ENCODE data around the gene TRIP11.
A peak's percentile ranks its signal among the peaks of the same experiment; 100 is the strongest.

Gene TRIP11

DNA sequence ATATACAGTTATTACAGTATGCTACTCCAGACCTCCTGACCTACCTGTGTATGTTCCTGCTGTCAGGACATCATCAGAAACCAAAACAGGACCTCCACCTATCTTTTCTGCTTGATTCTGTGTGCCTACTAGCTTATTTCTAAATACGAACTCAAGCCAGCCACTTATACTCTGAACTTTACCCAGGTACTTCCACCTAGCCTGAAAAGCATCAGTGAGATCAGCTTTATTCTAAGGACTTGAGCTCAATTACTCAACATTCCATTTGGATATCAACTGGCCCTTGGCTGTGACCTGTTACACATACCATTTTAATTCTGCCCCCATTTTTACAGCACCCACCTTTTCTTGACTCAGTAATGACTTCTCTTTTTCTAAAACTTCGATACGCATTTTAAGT lies 29.2 kb downstream of the TRIP11 start:
- no peak for DNase-seq (ENCODE audit: low read depth)

DNA sequence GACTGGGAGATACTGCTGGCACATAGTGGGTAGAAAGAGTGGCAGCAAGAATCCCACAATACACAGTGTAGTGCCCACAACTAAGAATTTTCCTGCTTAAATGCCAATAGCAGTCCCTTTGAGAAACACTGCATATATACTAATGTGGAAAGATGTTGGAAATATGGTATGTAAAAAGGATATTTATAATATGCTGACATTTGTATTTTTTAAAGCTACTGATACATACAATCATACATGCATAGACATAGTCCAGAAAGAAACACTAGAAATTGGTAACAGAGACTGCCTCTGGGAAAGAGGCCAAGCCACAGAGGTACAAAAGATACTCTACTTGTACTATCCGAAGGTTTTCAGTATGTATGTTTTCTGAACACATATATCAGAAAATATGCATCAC lies 30.3 kb downstream of the TRIP11 start:
- DNase-seq (ENCODE audit: low read depth) = no peak

DNA sequence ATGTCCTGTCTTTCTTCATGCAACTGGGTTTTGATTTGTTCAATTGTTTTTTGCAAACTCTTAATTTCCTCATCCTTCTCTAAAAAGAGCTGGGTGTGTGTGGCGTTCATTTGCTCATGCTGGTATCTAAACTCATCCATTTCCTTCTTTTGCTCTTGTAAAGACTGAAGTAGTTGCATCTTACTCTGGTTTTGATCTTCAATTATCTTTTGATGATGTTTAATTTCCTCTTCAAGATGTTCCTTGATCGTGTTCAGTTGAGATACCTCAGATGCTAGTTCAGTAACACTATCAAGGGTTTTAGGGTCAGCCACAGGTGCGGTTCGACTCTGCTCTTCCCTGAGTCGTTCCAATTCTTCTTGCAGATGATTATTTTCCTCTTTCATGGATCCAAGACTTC lies 34.8 kb downstream of the TRIP11 start:
- DNase-seq (ENCODE audit: low read depth) = no peak

DNA sequence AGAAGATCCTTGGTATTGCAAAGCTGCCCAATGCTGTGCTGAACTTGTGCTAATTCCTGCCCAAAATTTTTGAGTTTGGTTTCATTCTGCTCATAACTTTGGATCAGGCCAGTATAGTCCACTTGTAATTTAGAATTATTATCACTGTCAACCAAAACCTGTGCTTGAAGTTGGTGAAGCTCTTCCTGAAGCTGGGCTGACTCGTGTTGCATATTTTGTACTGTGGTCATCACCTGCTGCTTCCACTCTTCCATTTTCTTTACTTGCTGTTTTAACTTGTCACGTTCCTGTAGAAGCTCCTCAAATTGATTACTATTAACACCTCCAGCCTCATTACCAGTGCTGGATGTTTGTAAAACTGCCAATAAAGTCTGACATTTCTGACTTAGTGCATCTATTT lies 35.8 kb downstream of the TRIP11 start:
- peak; percentile 53 for DNase-seq (ENCODE audit: low read depth)

DNA sequence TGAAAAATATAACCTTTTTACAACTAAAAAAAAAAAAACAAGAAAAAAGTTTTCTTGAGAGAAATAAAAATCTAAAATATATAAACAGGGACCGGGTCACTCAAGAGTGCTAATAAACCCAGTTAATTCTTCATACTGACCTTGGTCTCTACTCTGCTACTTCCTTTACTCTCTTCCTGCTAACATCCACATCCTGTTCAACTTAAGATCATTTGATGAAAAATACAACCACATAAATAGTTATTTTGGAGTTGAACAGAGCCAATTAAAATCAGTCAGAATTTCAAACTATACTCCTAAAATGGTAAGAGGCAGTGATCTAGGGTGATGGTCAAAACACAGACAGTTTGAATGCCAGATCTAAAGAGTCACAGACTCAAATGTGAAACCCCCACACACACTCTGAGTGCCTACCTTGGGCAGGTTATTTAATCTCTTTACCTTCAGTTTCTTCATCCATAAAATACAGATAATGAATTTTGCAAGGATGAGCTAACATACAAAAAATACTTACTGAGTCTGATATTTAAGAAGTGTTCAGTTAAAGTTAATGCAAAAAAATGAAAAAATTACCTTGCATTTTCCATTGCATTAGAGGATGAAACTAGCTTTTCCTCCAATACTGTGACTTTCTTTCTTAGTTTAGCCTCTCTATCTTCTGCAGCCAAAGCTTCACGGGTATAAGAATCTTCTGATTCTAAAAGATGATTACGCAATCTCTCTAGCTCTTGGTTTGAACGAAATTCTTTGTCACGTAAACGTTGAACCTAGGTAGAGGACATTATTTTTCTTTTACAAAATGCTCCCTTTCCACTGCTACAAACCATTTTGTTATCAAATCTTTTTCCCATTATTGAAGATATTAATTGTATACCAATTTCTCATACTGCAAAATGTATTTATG lies 40.9 kb downstream of the TRIP11 start:
- DNase-seq (ENCODE audit: low read depth) = no peak

DNA sequence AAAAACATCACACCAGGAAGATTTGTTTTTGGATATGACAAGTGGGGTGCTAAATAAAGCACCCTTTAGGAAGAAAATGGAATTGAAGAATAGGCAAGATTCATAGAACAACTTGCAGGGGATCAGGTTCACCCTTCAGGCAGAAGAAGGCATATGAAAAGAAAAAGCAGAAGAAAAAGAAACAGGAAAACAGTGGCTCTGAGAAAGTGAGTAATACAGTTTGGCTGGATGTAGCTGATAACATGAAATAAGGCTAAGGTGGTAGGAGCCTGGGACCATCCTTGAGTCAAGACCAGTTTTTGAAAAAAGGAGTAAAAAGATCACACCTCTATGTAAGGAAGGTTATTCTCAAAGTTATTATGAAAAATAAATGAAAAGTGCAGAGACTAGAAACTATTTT lies 42.4 kb downstream of the TRIP11 start:
- peak; percentile 33 for DNase-seq (ENCODE audit: low read depth)

DNA sequence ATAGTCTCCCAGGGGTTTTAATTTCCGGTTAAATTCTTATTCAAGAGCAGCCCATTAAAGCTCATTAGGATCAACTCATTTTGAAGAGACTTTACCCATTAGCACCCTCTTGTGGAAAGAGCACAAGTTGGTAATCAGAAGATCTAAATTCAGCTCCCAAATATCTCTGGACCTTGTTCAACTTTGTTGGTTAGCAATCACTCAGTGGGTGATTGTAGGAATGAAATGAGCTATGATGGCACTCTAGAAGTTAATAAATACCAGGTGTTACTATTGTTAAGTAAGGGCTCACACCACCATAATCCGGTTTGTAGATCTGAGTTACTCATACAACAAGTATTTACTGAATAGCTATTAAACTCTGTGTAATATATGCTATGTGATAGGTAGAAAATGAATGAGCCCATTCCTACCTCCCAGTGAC lies 42.9 kb downstream of the TRIP11 start:
- DNase-seq (ENCODE audit: low read depth) = peak; percentile 76

DNA sequence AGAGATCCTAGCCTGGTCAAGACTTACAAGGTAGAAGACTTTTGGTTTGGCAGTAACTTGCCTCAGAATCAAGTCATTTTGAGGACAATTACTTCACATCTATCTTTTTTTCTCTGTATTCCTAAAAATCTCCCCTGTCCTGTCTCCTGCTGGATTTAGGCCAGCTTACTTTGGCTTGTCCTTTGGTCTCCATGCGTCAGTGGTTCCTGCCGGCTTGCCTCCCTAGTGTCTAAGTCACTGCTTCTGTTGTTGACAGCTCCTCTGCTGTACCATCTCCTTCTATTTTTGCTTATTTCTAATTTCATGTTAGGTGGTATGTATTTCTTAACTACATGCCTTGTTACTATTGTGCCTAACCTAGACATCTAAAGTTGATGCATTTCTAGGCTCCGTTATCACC lies 52.7 kb downstream of the TRIP11 start:
- no peak for DNase-seq (ENCODE audit: low read depth)

DNA sequence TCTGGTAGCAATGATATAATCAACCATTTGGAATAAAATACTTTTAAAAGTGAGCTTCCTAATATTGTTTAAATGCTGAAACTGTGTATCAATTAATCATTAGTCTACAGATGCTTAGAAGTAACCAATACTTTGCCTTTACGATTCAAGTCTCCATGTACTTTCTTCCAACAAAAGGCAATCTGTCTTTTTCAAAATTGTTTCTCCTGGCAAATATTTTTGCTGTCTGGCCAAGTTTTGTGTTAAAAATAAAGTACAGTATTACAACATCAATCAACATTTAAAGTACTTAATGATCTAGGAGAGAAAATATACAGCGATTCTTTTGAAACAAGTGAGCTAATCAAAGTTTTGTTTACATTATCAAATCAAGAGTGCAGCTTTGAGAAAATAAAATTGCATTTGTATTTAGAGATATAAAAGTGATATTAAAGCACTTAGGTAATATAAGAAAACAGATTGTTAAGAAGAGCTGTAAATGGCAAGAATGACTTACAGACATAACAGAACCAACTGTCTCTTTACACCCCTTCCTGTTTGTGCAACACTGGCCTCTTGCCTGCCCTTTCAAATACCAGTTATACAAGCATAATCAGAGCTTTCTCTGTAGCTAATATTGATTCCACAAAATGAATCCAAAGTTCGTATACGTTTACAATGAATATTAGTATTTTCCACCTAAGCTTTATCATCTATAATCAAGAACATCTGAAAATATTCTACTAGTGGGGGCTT lies 54.2 kb downstream of the TRIP11 start:
- peak; percentile 17 for DNase-seq (ENCODE audit: low read depth)

DNA sequence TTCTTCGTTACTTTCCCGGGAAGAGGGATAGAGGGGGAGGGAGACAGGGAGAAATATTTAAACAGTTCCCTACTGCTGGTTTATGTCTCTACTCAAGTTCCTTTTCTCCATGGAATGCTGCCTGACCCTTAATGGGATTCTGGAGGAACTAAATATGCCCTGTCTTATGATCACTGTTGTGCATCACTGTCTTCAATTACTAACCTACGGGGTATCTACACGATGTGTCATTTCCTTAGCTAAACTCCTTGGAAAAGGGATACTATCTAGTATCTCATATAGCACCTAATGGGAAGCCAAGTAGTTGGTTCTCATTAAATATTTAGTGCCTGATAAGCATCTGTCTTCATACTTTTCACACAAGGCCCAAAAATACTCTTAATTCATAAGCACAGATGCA lies 54.9 kb downstream of the TRIP11 start:
- peak; percentile 85 for DNase-seq (ENCODE audit: low read depth)

DNA sequence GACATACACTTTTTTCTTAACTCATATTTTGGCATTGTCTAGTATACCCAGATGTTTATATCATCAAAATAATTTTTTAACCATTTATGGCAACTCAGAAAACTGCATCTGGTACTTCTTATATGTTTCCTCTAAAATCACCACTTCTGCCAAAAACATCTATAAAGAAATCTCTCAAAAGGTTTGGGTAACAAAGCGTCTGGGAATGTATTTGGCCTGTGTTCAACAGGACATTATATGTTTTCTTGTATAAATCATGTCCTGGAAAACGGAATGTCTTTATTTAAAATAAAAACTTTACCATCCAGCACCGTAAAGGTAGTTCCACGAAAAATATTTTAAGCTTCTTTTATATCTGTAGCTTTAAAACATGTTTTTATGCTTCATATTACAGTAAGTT lies 56.3 kb downstream of the TRIP11 start:
- no peak for DNase-seq (ENCODE audit: low read depth)

DNA sequence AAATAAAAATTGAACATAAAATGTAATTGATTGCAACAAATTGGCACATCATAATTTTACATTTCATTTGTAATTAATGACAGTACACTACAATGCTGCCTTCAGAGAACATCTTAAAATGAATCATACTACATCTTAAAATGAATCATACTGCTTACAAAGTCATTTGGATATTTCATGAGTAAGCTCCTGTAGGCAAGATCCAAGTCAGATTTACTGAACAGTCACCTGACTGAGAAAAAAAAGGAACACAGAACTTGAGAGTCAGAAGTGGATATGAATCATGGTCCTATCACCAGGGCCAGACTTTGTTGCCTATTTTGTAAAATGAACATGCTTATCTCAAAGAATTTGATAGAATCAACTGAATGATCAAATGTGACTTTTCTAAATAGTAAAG lies 59.7 kb downstream of the TRIP11 start:
- peak; percentile 98 for DNase-seq (ENCODE audit: low read depth)

DNA sequence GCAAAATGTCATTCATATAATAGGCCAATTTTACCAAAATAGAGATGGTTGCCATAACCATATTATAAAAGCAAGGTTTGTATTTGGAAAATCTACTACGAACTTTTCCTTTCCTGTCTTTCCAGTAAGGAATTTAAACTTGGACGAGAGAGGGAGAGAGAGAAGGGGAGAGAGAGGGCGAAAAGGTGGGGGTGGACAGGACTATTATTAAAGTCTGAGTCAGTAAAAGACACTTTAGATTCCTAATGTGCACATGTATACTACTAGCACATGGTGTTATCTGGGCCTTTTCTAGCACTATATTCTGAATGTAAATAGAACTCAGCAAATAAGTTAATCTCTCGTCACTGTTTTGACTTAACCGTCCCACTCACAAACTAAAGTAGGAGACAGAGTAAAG lies 62.0 kb downstream of the TRIP11 start:
- no peak for DNase-seq (ENCODE audit: low read depth)

DNA sequence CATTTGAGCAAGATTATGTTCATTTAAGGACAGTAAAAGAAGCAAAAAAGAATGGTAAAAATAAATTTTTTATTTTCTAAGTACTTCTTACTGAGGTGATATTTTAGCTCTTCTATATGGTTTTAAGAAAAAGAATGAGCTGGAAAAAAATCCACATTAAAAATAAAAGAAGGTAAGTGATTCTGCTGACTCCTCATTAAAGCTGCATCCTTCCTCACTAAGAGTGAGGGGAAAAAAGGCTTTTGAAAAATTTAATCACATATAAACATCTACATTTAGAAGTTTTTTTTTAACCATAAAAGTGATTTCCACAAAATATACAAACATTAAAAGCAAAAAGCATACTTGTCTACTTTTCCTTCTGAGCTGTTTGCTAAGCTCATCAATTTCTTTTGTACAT lies 64.1 kb downstream of the TRIP11 start:
- DNase-seq (ENCODE audit: low read depth) = no peak

DNA sequence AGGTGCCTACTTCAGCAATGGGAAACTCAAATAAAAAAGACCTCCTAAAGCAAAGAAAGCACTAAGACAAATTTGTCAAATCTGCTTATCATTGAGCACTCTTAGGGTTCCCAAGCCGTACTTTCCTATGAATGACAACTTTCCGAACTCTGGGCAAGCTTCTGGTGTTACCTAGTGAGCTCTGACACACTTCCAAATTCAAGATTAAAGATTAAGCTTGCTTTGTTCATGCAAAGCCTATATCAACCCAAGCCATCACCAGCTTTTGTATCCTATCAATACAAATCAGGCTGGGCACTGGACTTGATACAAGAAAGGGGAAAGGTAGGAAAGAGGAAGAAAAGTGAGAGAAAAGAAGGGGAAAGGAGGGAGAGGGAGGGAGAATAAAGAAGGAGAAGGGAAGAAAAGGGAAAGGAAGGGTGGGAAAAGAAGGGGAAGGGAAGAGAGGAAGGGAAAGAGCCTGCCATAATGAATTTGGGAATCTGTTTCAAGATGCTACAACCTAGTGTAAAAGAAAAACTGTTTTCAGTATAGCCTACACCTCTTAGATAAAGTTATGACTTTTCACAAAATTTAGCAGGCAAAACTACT lies 68.6 kb downstream of the TRIP11 start:
- no peak for DNase-seq (ENCODE audit: low read depth)

DNA sequence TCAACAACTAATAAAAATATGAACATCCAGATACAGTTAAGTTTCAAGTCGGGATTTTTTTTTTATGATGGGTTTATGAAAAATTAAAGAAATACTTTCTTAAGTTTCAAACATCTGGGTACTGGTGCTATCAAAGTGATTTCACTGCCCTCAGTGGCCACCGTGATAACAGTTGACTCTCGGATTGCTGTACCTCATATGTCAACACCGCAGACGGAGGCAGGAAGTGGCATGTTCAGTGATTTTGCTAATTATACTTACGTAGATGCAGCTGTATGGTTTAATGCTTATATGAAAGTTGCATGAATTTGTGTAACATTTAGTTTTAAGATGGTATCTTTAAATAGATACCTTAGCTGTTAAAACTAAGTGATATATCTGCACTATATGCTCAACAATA lies 71.6 kb downstream of the TRIP11 start:
- DNase-seq (ENCODE audit: low read depth) = no peak

DNA sequence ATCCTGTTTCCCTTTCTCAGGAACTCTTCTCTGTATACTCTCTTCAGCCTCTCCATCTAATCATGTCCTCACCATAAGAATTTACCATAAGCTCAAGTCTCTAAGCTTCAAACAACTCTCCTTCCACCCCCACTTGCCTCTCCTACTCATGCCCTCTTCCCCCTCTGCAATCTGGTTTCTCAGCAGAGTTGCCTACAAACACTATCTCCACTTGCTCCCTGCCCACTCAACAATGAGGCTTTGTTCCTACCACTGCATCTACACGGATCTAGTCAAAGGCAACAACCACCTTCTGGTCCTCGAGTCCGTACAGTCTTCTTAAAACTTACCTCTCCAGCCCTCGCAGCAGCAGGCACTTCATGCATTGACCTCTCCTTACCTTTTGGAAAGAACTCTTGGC lies 75.1 kb downstream of the TRIP11 start:
- DNase-seq (ENCODE audit: low read depth) = no peak

DNA sequence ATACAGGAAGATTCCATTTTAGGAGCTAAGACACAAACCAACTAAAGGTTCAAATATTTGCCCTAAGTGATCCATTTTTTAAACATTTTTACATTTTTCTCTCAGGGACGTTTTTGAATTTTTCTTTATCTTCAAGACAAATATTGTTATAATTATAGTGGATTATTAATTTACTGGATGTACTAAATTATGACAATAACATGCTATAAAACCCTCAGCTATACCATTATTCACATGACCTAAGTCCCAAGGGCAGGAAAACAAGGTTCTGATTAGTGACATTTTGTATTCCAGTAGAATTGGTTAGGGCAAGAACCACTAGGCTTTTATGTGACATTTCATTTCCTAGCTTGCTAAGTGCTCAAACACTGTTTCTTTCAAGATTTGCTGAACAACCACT lies 75.8 kb downstream of the TRIP11 start:
- no peak for DNase-seq (ENCODE audit: low read depth)

DNA sequence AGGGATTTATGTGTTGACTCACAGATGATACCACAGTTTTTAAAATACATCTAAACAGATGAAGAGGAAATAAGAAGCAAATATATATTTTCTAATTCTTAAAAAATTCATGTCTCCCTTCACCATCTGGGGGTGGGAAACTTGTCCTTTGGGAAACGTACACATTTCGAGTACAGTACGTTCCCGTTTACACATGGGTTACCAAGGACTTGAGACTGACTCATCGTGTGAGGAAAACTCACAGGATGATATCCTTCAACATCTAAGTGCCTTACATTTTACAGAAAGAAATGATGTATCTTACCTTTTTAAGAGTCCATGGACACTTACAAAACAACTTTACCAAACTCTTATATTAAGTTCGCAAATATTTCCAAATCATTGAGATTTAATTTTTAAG lies 76.4 kb downstream of the TRIP11 start:
- peak; percentile 9 for DNase-seq (ENCODE audit: low read depth)

DNA sequence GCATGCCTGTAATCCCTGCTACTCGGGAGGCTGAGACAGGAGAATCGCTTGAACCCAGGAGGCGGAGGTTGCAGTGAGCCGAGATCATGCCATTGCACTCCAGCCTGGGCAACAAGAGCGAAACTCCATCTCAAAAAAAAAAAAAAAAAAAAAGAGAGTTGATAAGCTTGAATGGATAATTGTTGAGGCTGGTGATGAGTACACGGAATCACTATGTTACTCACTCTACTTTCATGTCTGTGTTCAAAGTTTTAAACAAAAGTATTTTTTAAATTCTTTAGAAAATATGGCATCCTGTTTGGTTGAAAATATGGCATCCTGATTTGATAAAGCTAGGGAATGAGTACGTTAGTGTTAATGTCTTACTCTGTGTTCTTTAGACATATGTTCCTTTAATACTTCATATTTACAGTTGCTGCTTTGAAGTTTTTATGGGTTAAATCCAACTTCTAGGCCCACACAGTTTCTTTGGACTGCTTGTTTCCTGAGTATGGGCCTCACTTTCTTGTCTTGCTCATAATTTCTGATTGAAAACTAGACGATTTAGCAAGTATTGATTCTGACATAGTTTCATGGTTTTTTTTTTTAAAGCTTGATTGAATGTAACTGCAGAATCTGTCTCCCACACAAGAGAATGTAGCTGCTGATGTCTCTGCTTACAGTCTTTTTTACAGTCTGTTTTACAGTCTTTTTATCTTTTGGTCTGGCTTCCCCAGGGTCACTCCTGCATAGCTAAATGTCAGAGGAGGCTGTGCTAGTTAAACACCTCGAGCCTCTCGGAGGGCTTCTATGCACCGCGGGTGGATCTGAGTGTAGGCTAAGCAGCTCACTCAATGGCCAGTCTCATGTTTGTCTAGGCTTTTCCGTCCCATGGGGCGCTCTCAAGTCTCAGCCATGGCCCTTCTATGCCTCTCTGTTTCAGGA lies 78.3 kb downstream of the TRIP11 start:
- no peak for DNase-seq (ENCODE audit: low read depth)

DNA sequence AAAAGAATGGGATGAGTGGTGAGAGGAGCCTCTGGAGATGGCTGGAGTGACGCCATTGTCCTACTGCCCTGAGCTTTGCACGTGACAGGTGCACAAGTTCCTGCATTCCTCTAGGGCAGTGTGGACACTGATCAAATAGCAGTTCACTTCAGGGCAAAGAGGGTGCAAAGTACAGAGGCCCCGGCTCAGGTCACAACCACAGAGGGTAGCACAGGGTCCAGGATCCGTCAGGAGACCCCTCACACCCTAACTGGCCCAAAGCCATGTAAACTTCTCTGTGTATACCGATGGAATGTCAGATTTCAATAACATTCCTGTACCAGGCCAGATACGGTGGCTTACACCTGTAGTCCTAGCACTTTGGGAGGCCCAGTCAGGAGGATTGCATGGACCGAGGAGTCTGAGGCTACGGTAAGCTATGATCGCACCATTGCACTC lies 82.0 kb downstream of the TRIP11 start:
- no peak for DNase-seq (ENCODE audit: low read depth)

DNA sequence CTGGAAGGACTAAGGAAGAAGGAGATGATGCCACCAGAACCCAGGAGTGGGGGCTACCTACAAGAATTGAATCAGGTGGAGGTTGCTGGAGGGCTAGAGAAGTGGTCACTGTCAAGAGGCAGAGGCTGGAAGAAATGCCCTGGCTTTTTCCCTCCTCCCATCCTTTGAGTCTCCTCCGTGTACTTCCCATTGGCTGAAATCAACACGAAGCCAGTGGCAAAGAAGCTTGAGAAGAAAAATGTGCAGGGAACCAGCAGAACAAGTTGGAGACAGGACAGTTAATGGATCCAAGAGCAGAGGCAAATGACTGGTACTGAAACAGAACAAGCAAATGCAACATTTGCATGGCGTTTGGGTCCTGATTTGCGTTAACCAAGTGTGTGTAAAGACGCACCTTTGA lies 83.2 kb downstream of the TRIP11 start:
- DNase-seq (ENCODE audit: low read depth) = no peak
